Smooth muscle cell (in vitro differentiated cells): ENCODE results near the gene TACC2. TPM values are rescaled to one million over a fixed set of nuclear protein-coding genes. Genes with fewer than 3 reads are reported as not detected.

Experiments used
- DNase-seq: peaks from one replicate; lab custom pipeline; 2025; ENCODE audit not compliant: unreplicated experiment; lab: John Stamatoyannopoulos, UW
- H2AFZ ChIP-seq: fragments of 200-600 bp; sonication (generic); 2 replicates; pipeline ENCODE4 v1.6.0; 2016; ENCODE audit warnings: antibody characterized with exemption, low read depth, mild to moderate bottlenecking
- H3F3A ChIP-seq: fragments of 200-600 bp; sonication (generic); 2 replicates; pipeline ENCODE4 v1.6.0; 2017; ENCODE audit warnings: antibody characterized with exemption, low read depth
- H3K27ac ChIP-seq: fragments of 200-600 bp; sonication (generic); 2 replicates; pipeline ENCODE4 v1.5.1; 2016; ENCODE audit warnings: low read depth, mild to moderate bottlenecking
- H3K27me3 ChIP-seq: fragments of 200-600 bp; sonication (generic); 2 replicates; pipeline ENCODE4 v1.6.1; 2016; ENCODE audit warnings: low read depth, mild to moderate bottlenecking
- H3K36me3 ChIP-seq: fragments of 200-600 bp; sonication (generic); 2 replicates; pipeline ENCODE4 v1.5.1; 2016; ENCODE audit warnings: low read depth
- H3K4me1 ChIP-seq: fragments of 200-600 bp; sonication (generic); 2 replicates; pipeline ENCODE4 v1.5.1; 2016; ENCODE audit warnings: low read depth
- H3K4me2 ChIP-seq: fragments of 200-600 bp; sonication (generic); 2 replicates; pipeline ENCODE4 v1.6.0; 2016; ENCODE audit warnings: mild to moderate bottlenecking
- H3K4me3 ChIP-seq: fragments of 200-600 bp; sonication (generic); 2 replicates; pipeline ENCODE4 v1.5.1; 2016; ENCODE audit warnings: mild to moderate bottlenecking
- H3K79me2 ChIP-seq: fragments of 200-600 bp; sonication (generic); 2 replicates; pipeline ENCODE4 v1.6.0; 2016; ENCODE audit warnings: low read depth, mild to moderate bottlenecking
- H3K9ac ChIP-seq: fragments of 200-600 bp; sonication (generic); 2 replicates; pipeline ENCODE4 v1.6.0; 2016; ENCODE audit warnings: low read depth
- H3K9me3 ChIP-seq: fragments of 200-600 bp; sonication (generic); replicated peaks from 2 replicates; pipeline ENCODE4 v1.5.1; 2016; ENCODE audit warnings: low read depth
- H4K20me1 ChIP-seq: fragments of 200-600 bp; sonication (generic); 2 replicates; pipeline ENCODE4 v1.6.0; 2016; ENCODE audit warnings: low read depth
- WGBS: methylation state at CpG from one replicate; pipeline ENCODE4 v1.1.7; 2016; ENCODE audit warnings: low lambda C conversion rate; 5-methylcytosine and 5-hydroxymethylcytosine counted together
- polyA plus RNA-seq: library from polyadenylated mRNA; unstranded; fragments of >200 nt; fragmentation: Nextera tagmentation; extraction: Ambion mirVana; gene quantifications from 2 replicates; pipeline ENCODE4 v1.2.1, GENCODE V29; 2016
- total RNA-seq: library from RNA; depleted of rRNA; stranded (reverse); fragments of >200 nt; gene quantifications from 2 replicates; pipeline ENCODE4 v1.2.3, GENCODE V29; 2014
- TF ChIP-seq, protein P1 (sequence below): fragments of 200-600 bp; sonication (generic); IDR thresholded peaks from 2 replicates; pipeline ENCODE4 v1.5.1; 2017; ENCODE audit warnings: borderline replicate concordance, mild to moderate bottlenecking, antibody characterized with exemption; ENCODE audit not compliant: insufficient read depth, poor library complexity, severe bottlenecking

The TACC2 gene
- total and polyA plus RNA-seq, 2 experiments from 2014 or later = 2.8 to 7.6 TPM

DNA sequence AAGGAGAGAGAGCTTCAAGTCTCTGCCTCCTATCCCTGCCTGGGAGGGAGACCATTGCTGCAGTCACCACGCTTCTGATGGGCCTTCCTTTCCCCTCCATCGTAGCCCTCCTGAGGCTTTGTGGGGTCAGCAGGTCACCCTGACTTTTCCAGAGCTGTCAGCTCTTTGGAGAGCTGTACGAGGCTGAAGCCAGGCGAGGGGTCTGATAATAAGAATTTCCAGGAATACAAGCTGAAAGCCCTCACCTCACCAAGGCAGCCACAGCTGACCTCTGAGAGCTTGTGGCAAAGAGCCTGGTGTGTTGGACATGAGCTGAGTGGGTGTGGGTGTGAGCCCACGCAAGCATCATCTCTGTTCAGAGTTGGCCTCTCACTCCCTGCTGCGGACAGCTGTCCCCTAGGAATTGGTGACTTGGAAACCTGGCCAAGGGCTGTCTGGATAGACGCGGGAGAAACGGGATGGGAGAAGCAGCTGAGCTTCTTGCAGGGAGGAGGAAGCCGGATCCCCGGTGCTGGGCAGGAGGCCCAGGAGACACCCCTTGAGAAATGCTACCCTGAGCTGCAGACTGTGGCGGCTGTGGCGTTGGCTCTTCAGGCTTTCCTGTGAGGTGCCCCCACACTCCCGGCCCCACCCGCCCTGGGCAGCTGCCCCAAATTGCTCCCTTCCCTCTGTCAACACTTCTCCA lies 160.1 kb downstream of the TACC2 start:
- no peak for DNase-seq
- Histone ChIP-seq H3K4me1 (peaks cover 6% of the 10 kb centered on the region), H3K27ac (no peak overlapping the region), H3F3A (no peaks in the 10 kb centered on the region), H3K9ac (no peak overlapping the region), H3K9me3 (no peaks in the 10 kb centered on the region), H3K79me2 (no peaks in the 10 kb centered on the region), H4K20me1 (no peaks in the 10 kb centered on the region), H3K36me3 (no peaks in the 10 kb centered on the region), H3K4me2 (no peak overlapping the region), H3K27me3 (no peaks in the 10 kb centered on the region), H3K4me3 (no peak overlapping the region), H2AFZ (no peak overlapping the region)
- 71% methylated on average over 13 of the region's 15 CpGs for WGBS
- TF ChIP-seq, protein P1, sequence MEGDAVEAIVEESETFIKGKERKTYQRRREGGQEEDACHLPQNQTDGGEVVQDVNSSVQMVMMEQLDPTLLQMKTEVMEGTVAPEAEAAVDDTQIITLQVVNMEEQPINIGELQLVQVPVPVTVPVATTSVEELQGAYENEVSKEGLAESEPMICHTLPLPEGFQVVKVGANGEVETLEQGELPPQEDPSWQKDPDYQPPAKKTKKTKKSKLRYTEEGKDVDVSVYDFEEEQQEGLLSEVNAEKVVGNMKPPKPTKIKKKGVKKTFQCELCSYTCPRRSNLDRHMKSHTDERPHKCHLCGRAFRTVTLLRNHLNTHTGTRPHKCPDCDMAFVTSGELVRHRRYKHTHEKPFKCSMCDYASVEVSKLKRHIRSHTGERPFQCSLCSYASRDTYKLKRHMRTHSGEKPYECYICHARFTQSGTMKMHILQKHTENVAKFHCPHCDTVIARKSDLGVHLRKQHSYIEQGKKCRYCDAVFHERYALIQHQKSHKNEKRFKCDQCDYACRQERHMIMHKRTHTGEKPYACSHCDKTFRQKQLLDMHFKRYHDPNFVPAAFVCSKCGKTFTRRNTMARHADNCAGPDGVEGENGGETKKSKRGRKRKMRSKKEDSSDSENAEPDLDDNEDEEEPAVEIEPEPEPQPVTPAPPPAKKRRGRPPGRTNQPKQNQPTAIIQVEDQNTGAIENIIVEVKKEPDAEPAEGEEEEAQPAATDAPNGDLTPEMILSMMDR = no peak

DNA sequence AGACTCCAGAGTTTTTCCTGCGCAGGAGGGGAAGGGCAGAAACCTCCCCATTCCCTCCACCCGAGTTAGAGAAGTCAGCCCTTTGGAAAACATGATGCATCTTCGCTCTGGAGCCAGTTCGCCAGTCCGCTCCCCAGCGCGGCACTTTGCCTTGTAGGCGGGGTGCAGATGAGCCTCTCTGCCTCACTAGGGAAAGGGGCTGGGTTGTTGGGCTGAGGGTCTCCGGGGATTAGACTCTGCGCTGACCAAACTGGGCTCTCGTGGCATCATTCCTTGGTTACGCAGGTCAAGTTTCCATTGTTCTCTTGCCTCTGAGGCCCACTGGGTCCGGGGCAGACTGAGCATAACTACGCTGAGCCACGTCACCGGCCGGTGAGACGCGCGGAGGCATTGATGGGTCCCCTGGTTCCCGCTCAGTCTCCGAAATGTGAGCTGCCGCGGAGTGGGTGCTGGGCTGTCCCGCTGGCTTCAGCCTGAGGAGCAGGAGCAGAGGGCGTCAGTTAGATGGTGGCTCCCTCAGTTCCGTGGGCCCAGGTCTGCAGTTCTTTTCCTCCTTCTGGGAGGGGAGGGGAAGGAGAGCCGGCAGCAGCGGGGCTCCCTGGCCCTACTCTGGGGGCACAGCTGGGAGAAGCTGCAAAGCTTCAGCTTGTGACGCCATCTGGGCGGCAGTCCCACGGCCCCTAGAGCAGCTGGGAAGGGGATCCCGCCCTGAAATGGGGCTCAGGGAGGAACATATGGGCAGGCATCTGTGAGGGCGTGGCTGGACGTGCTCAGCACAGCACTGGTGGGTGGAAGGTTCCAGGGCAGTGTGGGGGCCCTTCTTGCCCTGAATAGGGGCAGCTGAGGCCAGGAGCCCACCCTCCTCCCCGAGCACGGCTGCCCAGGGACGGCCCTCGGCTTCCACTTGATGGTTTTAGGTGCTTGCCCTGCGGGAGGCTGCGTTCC lies 160.9 kb downstream of the TACC2 start:
- Histone ChIP-seq H3K4me1 (peaks cover 7% of the 10 kb centered on the region), H3K27ac (no peak overlapping the region), H3F3A (no peaks in the 10 kb centered on the region), H4K20me1 (no peaks in the 10 kb centered on the region), H2AFZ (no peak overlapping the region), H3K36me3 (no peaks in the 10 kb centered on the region), H3K27me3 (no peaks in the 10 kb centered on the region), H3K9ac (no peak overlapping the region), H3K79me2 (no peaks in the 10 kb centered on the region), H3K4me2 (no peak overlapping the region), H3K9me3 (no peaks in the 10 kb centered on the region), H3K4me3 (no peak overlapping the region)
- WGBS = 95% methylated on average over 41 of the region's 41 CpGs
- DNase-seq = no peak
- TF ChIP-seq, protein P1 = no peak

DNA sequence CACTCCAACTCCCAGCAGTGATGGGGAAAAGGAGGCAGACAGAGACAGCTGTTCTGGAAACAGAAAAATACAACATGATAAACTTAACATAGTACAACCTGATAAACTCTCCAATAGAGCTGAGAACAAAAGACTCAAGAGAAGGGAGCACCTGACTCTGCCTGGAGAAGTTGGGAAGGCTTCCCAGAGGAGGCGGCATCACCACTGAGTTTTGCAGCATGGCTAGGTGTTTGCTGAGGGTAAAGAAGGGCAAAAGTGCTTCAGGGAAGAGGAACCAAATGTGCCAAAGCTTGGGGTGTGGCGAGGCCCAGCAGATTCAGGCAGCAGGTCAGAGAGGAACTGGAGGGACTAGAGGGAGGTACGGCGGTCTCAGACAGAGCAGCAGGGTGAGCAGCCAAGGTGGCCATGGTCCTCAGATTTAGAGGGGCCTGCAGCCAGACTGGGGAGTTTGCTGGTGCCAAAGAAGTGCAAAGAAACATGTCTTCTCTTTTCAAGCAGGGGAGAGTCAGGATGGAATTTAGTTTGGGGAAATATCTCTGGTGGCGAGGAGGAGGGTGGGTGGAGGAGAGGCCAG lies 162.2 kb downstream of the TACC2 start:
- Histone ChIP-seq H3K36me3 (no peaks in the 10 kb centered on the region), H4K20me1 (no peaks in the 10 kb centered on the region), H3F3A (no peaks in the 10 kb centered on the region), H3K9me3 (no peaks in the 10 kb centered on the region), H3K9ac (no peak overlapping the region), H2AFZ (no peak overlapping the region), H3K79me2 (no peaks in the 10 kb centered on the region), H3K4me2 (no peak overlapping the region), H3K27me3 (no peaks in the 10 kb centered on the region), H3K4me3 (no peak overlapping the region), H3K27ac (no peak overlapping the region), H3K4me1 (peaks cover 15% of the 10 kb centered on the region)
- 97% methylated on average over 5 of the region's 5 CpGs for WGBS
- no peak for DNase-seq
- TF ChIP-seq, protein P1 = no peak
